NCI-H2171 treated with DMSO at 0.1 percent for 48 hours (cell line): ENCODE measurements around the gene MTHFD1L.
"Not testable (repeated sequence)": the region's sequence is repeated elsewhere in the genome, so short reads cannot be mapped to it uniquely, and the experiment has no call there.

Source experiments
- DNase-seq: peaks from one replicate; lab custom pipeline; 2025; lab: John Stamatoyannopoulos, UW

MTHFD1L gene

DNA sequence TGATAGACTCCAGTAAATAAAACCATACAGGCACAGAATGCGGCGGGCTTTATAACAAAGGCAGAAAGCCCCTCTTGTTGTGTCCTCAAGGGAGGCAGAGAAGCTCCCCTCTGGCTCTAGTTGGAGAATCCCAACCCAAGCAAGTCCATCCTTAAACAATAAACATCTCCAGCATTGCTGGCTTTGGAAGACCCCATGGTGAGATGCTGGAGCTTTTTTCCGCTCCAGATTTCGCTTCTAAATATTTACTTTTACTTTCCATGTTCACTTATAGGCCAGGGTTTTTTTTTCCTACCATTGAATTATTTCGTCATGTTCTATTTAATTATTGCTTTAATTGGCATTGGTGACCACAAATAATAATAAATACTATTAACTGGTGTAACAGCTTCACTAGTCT is 176.2 kb downstream of the MTHFD1L start:
- DNase-seq, result no peak

DNA sequence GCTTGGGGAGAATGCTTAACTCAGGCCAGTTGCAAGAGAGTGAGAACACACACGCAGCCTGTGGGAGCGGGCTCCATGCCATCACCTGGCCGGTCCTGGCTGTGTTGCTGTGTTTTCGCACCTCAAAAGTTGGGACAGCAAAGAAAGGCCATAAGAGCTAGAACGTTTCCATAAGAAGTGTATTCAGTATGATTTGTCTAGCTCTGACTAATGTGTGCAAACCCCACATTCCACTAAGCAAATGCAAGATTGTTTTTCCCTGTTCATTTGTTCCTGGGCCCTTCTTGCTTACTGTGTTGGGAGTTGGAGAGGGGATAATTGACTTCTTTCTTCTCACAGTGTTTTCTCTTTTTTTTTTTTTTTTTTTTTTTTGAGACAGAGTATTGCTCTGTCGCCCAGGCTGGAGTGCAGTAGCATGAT is 177.4 kb downstream of the MTHFD1L start:
- not testable (repeated sequence) for DNase-seq

DNA sequence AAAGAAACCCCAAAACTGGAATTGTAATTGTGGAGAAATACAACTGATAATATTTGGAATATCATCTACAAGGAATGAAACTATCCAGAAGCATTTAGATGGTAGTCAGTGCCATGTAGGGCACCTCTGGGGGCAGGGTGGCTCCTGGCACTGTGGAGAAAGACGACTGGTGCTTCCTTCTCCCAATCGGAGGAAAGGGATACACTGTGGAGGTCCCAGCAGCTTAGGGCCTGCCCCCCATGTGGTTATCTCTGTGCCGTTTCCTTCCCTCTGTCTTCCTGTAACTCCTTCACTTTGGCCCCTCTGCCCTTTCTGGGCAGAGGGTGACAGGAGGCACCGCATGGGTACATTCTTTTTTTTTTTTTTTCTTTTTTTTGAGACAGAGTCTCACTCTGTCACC is 178.4 kb downstream of the MTHFD1L start:
- no peak for DNase-seq

DNA sequence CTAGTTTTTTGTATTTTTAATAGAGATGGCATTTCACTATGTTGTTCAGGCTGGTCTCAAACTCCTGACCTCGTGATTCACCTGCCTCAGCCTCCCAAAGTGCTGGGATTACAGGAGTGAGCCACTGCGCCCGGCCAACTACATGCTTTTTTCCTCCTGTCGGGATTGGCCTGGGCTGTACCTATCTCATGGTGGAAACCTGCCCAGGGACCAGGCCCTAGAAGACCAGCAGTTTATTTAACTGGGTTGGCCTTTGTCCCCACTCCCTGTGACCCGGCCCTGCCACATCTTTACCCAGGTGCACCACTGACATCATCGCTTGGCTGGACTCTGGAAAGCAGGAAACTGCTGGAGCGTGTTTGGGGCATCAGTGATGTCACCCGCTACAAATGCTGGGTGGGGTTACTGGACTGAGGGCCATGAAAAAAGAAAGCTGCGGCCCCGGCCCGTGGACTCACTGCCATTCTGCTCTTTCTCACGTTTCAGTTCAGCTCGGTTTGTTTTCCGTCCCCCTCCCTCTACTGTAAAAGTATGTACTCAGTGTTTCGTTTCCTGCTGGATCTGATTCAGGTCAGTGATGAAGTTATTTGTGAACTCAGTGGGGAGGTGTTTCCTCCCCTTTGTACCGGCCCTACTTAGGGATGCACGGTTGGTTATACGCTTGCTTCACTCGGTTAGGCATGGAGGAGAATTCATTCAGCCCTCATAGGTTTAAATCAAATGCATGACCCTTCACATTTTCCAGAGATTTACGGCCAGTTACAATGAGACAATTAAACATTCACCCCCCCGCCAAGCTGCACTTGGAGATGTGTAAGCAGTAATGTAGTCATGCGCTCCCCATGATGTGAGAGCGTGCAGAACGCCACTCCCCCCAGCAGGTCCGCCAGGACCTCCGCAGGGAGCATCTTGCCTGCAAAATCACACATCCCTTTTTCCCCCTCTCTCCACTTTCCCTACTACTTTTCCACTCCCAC is 179.3 kb downstream of the MTHFD1L start:
- peak; percentile 4 for DNase-seq

DNA sequence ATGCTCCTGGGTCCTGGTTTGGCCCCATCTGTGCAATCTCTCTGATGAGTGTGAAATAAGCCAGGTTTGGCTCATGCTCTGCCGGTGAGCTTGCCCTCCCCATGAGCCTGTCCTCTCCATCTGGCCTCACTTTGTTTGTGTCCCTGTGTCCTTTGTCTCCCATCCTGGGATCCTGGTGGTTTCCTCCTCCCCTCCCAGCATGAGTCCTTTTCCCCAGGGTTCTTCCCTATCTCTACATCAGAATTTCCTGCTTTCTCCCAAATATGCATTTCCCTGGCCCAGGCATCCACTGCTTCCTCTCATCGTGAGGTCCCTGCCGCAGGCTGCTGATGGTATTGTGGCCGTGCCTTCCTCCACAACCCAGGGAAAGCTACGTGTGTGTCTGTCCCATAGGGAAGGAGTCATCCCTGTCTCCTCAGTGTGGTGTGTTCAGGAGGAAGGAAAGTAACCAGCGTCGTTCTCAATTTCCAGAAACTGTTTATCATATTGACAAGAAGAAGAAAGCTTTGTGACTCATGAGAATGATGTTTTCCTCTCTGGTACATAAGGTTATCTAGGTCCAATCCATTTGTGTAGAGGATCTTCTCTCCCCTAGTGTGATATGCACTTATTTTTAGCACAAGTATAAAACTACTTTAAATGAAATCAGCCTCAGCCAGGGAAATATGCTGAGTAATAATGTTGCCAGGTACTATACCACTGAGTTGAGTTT is 180.2 kb downstream of the MTHFD1L start:
- peak; percentile 53 for DNase-seq

DNA sequence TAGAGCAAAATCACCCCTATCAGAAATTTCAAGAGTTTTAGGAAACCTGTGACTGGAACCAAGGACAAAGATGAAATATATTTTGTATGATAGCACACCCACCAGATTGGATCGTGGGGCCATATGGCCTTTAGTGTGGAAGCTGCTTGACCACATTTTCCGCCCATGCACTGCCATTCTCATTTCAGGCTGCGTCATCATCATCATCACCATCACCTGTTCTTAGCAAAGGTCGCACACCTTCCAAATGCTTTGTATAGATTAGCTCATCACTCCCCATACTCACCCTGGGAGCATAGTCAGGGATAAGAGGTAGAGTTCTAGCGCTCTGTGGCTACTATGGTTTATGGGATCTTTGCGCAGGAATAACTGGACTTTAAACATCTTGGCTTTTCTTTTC is 185.7 kb downstream of the MTHFD1L start:
- no peak for DNase-seq

DNA sequence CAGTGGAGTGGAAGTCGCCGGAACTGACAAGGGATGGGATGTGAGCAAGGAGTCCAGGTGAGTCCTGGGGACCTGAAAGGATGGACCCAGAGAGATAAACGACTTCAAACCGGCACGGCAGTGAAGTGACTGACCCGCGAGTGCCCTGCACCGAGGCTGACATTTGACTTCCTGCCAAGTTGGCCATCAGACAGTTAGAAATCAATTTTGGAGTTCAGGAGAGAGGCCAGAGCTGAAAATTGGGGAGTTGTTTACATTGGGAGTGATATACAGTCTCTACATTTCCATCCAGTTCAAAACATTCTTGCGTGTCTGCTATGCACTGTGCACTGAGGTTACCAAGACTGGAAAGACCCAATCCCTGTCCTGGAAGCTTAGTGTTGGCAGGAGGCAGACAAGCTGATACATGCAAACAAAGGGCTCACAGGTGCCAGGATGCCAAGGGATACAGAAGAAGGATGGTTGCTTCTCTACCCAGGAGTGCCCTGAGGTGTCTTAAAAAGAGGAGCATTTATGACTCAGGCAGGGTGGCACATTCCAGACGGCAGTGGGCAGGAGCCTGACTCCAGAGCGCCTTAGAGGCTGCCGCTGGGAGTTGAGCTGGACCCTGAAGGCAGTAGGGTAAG is 186.6 kb downstream of the MTHFD1L start:
- no peak for DNase-seq

DNA sequence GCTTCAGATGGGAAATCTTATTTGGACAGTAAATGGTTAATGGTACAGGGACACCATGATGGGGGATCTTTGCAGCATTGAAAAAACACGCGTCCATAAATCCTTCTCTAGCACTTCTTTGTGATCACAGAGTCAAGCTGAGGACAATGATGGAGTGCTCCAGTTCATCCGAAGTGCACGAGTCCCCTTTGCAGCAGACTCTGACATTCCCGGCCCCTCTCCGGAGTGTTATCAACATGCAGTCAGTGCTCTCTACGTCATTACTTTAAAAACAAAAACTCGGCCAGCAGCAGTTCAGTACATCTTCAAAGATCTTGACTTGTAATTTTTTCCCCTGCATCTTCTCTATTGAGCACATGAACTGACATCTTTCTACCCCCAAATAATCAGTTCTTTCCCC is 188.8 kb downstream of the MTHFD1L start:
- DNase-seq, result no peak

DNA sequence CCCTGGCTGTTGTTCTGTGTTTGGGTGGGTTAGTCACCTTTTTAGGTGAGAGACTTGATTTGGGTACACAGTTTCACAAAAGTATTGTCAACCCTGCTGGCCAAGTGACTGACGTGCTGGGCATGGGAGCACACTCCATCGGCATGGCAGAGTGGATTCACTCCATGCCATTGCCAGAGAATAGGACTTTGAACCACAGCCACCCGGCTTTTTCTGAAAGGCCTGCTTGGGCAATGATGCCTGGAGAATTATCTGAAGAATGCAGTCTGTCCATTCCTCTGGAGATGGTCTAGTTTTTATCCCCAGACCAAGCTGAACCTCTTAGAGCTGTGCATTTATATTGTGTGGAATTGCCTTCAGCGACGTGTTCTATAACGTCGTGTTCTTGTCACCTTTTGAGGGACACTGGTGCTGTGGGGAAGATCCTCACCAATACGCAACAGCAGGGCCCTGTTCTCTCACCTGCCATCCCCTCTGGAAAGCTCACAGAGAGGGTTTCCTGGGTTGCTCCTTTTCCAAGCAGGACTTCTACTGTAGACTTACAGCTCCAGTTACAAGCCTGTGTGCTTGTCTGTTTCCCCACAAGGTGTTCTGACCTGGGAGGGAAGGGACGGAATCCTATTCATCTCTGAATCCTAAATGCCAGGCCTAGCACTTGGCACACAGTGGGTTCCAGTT is 190.9 kb downstream of the MTHFD1L start:
- DNase-seq, result no peak

DNA sequence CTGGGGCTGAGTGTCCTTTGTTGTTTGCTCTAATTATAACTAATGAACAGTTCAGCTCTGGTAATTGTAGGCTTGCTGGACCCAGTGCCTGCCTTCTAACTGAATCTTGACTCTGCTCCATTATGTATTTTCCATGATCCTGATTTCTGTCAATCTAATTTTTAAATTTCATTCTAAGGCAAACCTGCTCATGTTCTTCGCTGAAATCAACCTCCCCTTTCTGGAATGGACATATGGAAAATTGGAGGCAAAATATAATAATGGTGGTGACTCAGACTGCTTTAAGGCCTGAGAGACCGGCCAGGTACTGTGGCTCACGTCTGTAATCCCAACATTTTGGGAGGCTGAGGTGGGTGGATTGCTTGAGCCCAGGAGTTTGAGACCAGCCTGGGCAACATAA is 191.6 kb downstream of the MTHFD1L start:
- no peak for DNase-seq

DNA sequence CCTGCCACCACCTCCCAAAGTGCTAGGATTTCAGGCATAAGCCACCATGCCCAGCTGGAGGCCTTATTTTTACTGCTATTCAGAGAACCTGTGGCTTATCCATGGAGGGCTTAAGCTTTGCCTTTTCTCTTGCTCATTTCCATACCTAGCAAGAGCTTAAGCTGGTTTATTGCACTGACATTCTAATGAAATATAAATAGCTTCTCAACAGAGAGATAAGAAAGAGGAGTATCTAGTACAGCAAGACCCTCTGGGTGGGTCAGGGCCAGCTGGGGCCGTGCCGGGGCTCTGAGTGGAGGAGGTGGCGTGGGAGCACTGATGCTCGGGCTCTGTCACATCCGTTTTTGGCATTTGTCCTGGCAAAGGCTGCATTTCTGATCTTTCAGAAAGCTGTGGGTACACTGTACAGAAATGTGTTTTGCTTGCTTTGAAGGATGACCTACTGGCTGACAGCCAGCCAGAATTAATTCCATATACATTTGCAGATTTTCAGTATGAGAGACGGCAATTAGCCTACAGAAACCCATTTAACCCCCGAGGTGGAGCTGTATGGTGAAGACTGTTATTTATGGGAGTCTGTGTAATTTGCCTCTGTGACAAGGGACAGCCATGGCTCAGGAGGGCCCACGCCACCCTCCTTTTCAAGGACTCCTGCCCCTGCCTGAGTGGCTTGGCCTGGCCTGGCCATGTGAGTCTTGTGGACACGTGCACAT is 192.7 kb downstream of the MTHFD1L start:
- no peak for DNase-seq

DNA sequence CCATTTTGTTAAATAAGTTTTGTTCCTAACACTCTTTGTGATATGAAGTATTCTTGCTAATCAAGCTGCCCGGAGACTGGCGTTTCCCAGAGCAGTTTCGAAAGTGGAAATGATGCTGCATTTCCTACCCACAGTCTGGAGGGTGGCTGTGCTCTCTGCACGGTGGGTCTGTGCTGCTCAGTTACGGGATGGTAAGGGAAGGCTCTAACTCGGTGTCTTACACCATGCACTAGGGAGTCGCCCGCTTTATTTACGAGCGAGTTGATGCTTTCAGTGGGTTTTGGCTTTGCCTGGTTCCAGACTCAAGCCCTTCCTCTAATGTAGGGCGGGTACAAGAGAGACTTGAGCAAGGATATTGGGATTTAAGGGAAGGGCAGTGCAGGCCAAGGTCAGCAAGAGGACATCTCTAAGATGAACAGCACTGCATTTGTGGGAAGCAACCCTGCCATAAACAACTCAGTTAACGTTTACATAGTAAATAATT is 194.2 kb downstream of the MTHFD1L start:
- DNase-seq, result no peak

DNA sequence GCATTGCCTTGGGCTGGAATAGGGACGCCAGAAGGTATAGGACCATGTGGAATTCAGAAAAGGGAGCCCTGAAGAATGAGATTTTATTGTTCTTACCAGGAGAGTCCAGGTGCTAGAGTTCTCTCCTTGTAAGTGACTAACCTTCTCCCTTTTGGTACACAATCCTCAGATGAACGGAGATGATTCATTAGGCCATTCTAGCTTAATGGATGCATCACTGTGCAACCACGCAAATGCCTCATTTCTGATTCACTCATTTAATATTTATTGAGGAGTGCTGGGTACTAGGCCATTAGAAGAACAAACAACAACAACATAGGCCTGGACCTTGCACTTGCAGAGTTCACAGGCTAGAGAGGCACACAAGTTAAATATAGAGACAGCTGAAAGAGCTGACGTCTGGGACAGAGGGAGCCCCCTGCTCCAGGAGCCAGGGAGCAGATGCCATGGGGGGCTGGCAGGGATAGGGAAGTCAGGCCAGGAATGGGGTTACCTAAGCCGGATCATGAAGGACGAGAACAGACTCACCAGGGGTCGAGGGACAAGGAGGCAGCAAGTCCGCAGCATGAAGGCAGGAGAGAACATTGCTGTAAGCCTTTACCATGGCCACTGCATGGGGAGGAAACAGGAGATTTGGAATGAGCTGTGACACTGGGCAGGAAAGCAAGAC is 194.7 kb downstream of the MTHFD1L start:
- no peak for DNase-seq

DNA sequence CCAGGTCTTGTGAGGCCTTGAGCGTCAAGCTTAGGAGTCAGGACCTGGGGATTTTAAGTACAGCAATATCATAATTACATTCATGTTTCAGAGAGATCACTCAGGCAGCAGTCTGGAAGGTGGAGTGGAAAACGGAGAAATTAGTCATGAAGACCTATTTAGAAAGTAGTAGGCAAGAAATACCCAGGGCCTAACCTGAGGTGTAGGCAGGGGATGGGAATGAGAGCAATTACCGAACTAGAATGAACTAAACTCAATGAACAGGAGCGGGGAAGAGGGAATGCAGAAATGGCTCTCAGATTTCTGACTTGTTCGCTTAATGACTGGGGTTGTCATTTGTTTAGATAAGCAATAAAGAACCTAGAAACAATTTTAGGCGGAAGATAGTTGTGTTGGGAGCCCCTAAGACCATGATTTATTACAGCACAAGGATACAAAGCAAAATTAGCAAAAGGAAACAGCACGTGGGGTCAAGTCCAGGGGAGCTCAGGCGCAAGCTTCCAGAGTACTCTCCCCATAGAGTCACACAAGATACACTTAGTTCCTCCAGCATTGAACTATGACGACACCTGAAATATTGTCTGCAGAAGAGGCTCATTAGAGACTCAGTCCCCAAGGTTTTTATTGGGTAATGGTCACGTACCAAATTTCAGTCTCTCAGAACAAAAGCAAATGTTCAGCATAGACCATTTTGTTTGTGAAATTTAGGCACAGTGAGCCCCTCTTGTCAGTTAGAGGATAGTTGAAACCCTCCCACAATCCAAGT is 195.4 kb downstream of the MTHFD1L start:
- DNase-seq, result no peak

DNA sequence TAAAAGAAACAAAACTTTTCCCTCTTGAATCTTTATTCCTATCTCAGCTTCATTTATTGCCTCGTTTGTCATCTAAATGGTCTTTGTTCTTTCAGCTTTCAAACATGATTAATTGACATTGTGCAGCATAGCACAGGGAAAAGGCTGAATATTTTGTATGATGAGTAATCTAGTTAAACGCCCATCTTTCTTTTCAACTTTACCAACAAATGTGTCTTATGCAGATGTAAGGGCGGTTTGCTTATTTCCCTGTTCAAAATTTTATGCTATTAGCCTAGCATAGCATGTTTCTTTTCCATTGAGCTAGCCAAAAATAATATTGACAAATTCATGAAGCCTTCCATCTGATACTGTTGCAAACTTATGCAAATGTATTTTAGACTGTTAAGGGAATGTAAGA is 197.8 kb downstream of the MTHFD1L start:
- no peak for DNase-seq

DNA sequence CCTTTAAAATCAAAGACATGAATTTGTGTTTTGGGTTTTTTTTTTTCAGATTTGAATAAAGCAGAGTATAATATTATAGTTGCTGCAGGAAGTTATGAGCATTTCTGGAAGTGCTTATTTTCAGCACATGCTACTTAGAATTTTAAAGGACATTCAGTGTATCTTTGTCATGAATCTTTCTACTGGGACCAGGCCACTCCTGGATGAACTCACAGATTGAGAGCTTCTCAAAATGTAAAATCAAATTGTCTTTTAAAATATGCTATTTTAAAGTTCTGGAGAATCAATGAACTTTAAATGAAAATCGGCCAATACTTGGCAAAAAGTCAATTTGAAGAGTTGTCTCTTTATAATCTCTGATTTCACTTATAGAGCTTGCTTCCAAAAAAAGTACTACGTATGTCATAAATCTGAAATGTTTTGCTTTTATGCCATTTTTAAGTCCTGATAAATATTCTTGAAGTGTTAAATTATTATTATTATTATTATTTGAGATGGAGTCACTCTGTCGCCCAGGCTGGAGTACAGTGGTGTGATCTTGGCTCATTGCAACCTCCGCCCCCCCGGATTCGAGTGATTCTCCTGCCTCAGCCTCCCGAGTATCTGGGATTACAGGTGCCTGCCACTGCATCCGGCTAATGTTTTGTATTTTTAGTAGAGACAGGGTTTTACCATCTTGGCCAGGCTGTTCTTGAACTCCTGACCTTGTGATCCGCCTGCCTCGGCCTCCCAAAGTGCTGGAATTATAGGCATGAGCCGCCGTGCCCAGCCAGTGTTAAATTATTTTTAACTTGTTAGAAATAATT is 198.5 kb downstream of the MTHFD1L start:
- DNase-seq, result no peak

DNA sequence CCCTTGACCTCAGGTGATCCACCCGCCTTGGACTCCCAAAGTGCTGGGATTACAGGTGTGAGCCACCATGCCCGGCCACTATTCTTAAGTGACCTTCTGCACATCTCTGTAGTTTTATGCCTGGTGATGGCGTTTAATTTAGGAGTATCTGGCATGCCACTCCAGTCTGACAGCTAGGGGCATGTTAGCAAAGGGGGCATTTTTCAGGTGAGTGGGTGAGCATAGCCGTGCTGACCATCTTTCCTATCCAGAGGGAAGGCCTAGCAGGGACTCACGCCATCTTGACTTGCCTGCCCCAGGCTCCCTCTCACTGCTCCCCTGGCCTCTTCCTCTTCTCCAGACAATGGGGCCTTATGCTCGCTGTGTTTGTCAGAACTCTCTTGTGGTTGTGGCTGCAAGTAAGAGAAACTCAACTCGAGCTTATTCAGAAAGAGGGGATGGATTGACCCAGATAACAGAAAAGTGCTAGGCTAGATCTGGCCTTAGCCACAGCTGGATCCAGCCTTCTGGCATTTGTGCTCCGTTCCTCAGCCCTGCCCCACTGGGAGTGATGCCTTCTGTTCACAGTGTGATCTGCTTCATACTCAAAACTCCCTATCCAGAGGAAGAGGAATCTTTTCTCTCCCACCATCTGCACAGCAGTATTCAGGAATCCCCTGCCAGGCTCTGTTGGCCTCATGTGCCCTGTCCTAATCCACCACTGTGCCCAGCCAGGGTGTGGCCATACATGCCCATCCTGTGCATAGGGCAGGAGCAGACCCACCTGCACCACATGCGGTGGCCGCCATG is 199.7 kb downstream of the MTHFD1L start:
- DNase-seq, result no peak
